HG03039 (cell line): ENCODE measurements around the gene TRIO.
"Not testable (repeated sequence)": the region's sequence is repeated elsewhere in the genome, so short reads cannot be mapped to it uniquely, and the experiment has no call there.

Experiments used
- ATAC-seq: cut with Tn5 transposase; IDR thresholded peaks from one replicate; pipeline ENCODE4 v1.9.1; 2021; ENCODE audit warnings: mild to moderate bottlenecking, moderate library complexity; ENCODE audit not compliant: unreplicated experiment

TRIO gene

GRCh38 chr5:14142827-14143545 lies at the start of gene TRIO:
Gene TRIO, plus strand, starts transcription at chr5:14143342. Its CDS starts 384 bp downstream, at chr5:14143726.
- peak; percentile 48 for ATAC-seq

DNA sequence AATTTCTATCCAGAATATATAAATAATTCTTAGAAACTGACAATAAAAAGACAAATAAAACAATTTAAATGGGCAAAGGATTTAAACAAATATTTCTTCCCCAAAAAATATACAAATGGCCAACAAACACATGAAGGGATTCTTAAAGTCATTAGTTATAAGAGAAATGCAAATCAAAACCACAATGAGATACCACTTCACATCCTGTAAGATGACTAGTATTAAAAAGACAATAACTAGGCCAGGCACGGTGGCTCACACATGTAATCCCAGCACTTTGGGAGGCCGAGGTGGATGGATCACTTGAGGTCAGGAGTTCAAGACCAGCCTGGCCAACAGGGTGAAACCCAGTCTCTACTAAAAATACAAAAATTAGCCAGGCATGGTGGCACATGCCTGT lies 45.8 kb upstream of the TRIO start:
- not testable (repeated sequence) for ATAC-seq

GRCh38 chr5:14097998-14098471 lies 45.1 kb upstream of the TRIO start:
- ATAC-seq = no peak

GRCh38 chr5:14100281-14100680 lies 42.9 kb upstream of the TRIO start:
- no peak for ATAC-seq

GRCh38 chr5:14101922-14102321 lies 41.2 kb upstream of the TRIO start:
- ATAC-seq = no peak

DNA sequence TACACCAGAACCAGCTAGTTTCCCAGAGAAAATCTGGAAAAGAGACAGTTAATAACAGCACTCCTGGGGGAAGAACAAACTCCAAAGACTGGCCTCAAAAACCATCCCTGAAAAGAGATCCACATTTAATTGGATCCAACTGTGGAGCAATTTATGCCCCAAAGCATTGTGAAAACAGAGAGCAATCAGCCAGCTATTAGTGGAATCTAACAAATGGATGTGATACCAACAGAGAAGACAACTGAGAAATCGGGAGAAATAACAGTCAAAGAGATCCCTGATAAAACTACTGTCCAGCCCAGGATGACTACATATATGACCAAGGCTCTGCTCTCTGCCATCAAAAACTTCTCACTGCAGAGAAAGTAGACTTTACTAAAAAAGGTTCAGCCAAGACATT lies 40.5 kb upstream of the TRIO start:
- ATAC-seq = no peak

- no peak for ATAC-seq
These were observed 37.3 kb upstream of the TRIO start for GRCh38 chr5:14105718-14106410.

DNA sequence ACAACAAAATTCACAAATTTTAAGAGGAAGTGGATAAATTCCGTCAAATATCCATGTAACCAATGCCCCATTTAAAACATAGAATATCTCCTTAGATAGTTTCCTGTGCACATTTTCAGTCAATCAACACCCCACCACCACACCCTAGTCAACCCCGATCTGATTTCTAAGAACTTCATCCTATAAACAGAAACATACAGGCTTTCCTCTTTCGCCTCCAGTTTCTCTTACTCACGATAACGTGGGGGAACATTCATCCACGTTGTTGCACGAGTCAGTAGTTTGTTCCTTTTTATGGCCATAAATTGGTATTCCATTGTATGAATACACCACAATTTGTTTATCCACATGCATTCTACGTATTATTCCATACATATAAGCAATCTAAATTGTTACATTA lies 35.6 kb upstream of the TRIO start:
- no peak for ATAC-seq

DNA sequence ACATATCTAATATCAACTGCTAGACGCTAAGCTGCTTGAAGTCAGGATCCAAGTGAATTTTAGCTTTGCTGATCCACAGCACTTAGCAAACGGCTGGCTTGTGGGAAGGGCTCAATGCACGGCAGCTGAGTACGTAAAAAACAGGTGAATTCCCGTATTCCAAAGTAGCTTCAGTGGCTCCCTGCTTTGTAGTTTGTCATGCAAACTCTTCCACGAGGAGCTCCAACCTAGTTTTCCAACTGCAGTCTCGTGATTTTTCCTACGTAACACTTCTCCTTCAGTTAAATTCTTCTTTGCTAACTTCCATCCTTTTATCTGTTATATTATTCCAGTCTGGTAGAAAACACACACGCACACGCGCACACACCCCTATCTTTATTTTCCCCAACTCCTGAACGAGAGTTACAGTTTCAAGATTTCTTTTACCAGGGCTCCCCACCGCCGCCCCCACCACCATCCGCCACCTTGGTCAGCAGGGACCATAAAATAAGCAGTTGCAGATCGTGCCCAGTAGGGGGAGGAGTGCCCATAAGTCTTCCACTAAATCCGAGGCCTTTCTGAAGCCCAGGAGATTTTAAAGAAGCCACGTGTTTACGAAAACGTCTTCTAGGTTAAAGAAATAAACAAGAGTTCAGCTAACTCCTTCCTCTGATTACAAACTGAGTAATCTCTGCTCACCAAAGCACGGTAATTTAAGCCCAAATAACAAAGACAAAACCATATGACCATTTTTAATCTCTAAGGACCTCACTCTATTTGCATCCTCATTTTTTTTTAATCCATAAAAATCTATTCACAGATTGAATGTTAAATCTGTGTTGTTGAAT lies 34.8 kb upstream of the TRIO start:
- ATAC-seq = peak; percentile 73

GRCh38 chr5:14109041-14109747 lies 33.9 kb upstream of the TRIO start:
- ATAC-seq = peak; percentile 73

DNA sequence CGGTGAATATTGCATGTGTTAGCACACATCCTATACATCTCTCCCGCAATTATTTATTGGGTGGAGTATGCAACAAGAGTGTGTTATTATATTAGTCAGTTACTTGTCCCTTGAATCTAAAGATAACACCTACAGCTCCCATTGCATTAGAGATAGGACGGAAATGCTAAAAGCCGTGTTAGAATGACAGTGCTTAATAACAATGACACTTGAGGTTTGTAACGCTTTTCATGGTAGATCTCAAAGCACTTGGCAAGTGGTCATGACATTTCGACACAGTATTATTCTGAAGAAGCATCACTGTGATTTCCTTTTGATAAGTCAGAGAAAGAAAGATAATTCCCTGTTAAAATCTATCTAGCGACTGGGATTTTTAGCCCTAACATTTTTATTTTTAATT lies 33.4 kb upstream of the TRIO start:
- no peak for ATAC-seq

- ATAC-seq = no peak
These were observed 32.9 kb upstream of the TRIO start for GRCh38 chr5:14110196-14110595.

DNA sequence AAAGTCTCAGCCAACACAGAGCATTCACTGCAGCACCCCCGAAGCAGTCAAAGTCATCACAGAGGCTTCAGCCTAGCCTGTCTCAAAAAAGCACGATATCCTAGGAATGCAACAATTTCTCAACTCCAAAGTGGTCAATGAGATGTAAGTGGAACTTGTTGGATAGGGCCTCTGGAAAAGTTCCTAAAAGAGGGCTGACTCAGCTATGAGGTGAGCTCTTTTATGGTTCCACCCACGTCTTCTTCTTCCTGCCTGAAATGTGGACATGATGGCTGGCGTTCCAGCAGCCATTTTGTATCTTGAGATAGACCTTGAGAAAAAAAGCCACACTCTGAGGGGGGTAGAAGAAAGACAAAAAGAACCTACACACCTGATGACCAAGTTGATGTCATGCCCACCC lies 32.5 kb upstream of the TRIO start:
- ATAC-seq = no peak

DNA sequence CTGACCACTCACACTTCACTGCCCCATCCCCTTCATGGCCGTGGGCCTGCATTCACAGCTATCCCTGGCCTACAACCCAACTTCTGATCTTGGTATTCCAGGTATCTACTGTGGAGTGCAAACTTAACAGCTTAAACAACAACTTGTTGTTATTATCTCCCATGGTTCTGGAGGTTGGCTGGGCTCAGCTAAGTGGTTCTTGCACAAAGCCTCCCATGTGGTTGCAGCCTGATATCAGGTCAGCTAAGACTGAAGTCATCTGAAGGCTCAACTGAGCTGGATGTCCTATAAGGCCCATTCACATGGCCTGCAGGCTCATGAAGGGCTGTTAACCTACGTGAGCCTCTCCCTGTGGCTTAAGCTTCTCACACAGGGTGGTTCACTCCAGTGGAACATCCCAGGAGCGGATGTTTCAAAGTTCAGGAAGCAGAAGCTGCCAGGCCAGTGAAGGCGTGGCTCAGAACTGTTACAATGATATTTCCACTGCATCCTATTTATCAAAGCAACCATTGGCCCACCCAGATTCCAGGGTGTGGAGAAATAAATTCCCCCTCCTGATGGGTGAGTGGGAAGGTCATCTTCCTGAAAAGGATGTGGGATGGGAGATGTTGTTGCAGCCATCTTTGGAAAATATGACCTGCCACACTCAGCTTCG lies 30.0 kb upstream of the TRIO start:
- no peak for ATAC-seq

DNA sequence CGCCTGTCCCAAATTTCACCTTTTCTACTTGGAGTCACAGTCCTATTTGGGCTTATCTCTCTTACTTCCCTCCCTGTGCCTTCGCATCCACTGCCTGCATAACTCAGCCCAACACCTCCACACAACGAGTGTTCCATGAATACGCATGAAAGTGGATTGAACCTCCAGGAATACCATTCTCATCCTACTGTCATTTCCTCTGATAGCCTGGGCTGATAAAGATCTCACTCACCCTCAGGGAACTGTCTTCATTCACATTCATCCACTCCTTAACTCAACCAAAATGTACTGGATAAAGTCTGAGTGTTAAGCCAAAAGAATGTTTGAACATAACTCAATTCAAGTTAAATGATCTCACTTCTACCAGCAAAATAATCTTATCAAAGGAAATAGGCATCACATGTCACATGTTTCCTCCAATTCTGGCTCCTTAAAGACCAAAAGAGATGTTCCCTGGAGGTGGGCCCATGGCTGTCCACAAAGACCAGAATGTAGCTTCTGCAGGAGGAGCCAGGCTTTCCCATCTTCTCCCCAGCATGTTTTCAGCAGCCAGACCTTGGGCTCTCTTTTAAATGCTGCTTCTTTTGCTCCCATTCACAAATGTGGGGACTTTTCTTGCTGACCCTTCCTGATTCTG lies 28.4 kb upstream of the TRIO start:
- ATAC-seq = no peak

DNA sequence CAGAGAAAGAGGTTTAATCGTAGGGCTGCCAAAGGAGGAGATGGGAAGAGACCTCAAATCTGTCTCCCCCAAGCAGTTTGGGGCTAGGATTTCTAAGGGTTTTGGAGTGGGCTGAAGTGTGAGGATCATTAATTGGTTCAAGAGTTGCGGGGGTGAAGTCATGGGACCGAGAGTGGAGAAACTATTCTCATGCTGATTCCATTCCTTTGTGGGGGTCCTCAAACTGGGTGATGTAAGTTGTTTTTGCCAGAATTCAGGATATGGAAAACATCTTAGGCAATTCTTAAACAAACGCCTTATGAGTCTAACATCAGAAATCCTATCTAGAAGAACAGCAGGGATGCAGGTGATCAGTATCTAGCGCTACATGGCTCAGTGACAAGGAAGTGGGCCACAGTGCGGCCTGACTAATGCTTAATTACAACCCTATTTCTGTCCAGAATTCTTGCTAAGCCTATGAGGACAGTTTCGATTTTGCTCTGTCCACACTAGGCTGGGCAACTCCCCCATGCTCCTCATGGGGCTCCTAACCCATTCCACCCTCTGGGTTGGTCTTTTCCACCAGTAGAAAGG lies 27.7 kb upstream of the TRIO start:
- ATAC-seq = no peak

DNA sequence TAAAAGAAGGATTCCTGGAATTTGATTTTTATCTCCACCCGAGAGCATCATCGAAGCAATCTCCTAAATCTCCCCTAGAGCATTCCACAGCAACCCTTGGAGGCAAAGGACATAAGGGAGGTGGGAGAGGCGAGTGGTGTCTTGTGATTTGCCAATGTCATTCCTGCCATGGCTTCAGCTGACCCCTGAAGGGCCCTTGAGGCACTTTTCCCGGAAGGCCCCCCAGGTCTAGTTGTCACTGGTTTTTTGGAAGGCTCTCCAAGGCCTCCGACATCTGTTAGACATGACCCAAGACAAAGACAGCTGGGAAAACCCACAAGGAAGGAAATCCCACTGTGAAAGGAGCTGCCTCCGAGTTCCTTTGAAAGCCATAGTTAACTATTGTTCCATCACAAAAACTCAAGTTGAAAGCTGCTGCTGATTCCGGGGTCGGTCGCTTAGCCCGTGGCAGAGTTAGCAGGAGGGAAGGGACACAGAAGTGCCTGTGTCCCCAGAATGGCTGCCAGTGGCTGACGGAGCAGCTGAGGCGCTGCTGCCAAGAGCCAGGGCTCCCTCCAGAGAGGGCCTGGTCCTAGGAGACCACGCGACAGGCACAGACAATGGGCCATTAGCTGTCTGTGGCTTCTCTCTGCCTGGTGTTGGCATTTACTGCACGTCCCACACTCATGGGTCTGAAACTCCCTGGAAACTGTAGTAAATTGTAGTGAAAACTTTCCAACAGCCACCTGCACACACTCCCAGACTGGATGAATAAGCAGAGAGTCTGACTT lies 24.4 kb upstream of the TRIO start:
- ATAC-seq = no peak

DNA sequence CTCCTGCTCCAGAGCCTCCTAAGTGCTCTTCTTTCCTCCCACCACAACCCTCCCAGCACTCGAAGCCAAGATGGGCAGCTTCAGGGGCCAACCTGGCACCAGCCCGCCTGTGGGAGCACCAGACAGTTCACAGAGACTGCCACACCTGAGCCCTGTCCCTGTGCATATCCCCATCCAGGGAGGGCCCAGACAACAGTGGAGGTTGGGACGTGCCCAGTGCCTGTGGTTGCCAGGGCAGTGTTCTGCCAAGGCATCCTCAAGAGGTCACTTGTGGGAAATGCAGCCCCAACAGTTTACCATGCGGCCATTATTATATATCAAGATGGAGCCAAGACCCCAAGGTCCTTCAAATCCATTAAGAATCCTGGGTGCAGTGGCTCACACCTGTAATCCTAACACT lies 23.0 kb upstream of the TRIO start:
- no peak for ATAC-seq

DNA sequence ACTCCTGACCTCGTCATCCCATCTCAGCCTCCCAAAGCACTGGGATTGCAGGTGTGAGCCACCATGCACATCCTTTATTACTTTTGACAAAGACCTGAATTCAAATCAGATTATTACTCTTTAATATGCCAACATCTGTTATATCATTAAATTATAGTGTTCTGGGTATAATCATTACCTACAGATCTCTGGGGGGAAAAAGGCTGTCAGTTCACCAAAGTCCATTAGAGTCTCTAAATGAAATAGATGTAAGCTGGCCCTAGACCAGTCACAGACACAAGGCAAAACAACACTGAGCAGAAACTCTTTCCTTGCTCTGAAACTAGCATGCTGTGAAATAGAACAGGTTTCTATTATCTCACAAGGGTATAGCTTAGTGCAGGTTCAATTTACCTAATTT lies 21.6 kb upstream of the TRIO start:
- ATAC-seq = no peak
